Stimulated activated CD4-positive, alpha-beta T cell treated with anti-CD3 and anti-CD28 coated beads, TNF-alpha, amount 100 ng/mL, for 4 hours (primary cell): ENCODE results near the gene ZNF723.
"Not testable (repeated sequence)": the region's sequence is repeated elsewhere in the genome, so short reads cannot be mapped to it uniquely, and the experiment has no call there.

ENCODE experiments used
- DNase-seq, 3 experiments: peaks; one replicate each; pipeline ENCODE4 v3.0.0-alpha.2; 2020; ENCODE audit warnings: low read depth in 3 of 3

ZNF723 gene

DNA sequence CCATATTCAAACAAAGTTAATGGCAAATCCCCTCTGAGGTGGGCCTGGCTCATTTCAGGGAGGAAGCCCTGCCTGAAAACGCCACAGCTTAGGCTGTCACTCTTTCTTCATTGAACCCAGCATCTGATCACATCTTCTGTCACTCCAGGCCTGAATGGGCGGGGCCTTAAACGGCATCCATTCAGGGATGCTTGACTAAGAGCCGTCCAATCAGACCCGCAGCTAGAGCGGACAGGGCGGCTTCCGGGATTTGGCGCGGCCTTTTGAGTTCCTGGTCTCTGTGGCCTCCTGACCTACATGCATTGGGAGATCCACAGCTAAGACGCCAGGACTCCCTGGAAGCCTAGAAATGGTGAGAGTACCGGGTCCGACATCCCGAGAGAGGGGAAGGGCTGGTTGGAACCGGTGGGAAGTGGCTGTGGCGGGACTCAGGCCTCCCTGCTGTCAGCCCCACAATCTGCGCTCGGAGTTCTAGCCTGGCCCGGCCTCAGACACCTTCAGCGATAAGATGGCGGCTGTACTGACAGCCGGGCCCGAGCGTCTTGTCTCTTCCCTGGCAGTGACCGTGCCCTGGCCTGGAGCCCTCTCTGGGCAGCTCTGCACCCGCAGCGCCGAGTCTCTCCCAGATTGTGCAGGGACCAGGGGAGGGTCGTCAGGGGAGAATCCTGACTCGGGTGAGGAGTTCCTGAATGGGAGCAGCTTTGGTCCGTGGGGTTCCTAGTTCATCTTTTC is at the start of gene ZNF723:
TSS of gene ZNF723 (plus strand) at position 261 of the 732 bp plus-strand sequence. CDS start at position 350, 89 bp downstream.
- no peak for DNase-seq

DNA sequence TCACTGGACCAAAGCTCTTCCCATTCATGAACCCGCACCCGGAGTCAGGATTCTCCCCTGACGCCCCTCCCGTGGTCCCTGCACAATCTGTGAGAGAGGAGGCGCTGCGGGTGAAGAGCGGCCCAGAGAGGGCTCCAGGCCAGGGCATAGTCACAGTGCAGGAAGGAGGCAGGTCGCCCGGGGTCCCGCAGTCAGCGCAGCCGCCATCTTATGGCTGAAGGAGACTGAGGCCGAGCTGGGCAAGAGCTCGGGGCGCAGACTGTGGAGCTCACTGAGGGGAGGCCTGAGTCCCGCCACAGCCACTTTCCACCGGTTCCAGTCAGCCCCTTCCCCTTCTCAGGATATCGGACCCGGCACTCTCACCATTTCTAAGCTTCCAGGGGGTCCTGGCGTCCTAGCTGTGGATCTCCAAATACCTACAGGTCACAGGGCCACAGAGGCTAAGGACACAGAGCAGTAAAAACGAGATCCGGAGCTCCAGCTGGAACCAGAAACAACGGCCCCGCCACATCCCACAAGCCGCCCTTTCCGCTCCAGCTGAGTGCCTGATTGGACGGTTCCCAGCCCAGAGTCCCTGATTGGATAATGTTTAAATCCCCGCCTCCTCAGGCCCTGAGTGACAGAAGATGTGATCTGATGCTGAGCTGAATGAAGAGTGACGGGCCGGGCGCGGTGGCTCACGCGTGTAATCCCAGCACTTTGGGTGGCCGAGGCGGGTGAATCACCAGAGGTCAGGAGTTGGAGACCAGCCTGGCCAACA is 48.3 kb upstream of the ZNF723 start, which contains the start of gene ZNF99:
TSS of gene ZNF99 (minus strand) at position 501 of the 760 bp plus-strand sequence. CDS start at position 366, 135 bp downstream.
- no peak for DNase-seq

DNA sequence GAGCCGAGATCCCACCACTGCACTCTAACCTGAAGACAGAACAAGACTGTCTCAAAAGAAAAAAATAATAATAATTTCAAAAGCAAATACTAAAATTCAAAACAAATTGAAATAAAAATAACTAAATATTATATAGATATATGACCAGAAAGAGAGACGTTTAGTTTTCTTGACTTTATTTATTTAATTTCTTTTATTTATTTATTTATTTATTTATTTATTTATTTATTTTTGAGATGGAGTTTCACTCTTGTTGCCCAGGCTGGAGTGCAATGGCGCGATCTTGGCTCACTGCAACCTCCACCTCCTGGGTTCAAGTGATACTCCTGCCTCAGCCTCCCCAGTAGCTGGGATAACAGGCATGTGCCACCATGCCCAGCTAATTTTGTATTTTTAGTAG is 39.2 kb upstream of the ZNF723 start:
- DNase-seq, result not testable (repeated sequence)

DNA sequence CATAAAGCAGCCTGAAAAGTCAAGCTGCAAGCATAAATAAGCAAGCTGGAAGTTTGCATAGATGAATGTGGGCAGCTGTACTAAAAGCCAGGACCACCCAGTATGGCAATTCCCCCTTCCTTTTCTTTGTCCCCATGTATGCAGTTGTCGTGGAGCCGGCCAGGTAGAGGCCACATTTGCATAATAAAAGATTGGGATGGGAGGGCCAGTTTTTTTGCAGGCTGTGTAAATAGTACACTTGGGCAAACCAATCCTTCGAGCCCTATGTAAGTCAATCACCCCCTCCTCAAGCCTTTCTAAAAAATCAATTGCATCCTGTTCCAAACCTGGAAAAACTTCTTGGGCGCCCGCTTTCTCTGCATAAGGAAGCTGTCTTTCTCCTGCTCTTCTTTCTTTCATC is 35.1 kb upstream of the ZNF723 start:
- DNase-seq, result no peak

DNA sequence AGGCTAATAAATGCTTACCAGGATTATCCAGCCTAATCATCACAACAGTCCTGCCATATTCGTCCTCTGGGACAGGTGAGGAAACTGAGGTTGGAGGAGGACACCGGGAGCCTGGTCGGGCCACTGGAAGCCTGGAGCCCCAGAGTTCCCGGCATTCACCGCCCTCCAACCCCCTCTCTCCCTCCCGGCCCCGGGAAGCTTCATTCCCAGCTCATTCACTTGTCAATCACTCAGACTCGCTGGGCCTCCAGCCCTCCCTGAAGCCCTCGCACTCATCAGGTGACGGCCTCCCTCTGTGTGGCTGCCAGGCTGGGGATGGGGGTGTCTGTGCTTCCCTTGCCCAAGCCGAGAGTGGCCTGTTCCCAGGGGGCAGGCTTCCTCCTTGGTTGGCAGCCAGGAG is 25.7 kb upstream of the ZNF723 start:
- DNase-seq, result no peak

DNA sequence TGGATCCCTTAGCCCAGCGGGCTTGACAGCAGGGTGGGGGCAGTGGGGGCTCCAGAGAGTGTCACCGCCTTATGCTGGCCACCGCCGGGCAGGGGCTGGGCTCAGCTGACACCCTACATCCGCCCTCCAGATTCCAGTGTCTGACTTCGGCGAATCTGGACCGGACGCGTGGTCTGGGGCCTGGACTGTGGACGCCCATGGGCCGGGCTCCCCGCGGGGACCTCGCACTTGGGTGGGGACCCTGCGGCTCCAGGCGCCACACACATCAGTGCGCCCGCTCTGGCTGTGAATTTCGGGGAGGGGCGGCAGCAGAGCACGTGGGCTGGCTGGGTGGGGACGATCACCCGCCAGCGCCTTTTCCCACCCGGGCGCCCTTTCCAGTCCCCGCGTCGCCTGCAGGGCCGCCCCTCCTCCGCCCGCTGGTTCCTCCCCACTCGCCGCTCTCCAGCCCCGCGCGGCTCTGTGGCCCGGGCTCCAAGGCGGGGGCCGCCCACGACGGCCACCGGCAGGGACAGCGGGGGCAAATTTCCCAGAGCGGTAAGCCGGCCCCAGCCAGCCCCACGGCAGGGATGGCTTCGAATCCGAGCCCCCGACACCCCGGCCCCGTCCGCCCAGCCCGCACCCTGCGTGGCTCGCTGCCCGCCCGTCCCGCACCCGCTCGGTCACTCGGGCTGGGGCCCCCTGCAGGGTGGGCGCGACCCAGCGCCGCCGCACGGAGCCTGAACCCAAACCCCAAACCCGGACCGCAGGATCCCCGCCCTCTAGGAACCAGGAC is 24.8 kb upstream of the ZNF723 start:
- no peak for DNase-seq

DNA sequence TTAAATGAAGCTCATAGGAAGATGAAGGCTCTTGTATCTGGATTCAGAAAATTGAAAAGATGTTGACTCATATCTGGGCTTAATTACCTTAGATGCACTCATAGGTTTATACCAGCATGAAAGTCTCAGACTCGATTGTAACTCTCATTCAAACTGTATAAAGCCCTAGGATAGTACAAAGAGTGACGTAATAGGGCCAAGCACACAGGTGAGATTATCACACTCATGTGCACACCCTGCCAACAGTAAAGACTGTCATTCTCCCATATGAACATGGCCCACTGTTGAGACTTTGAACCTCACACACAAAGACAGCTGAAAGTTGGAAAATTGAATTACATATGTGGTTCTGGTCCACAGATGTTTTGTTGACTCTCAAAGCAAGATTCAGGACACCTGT is 18.0 kb upstream of the ZNF723 start:
- DNase-seq, result no peak

DNA sequence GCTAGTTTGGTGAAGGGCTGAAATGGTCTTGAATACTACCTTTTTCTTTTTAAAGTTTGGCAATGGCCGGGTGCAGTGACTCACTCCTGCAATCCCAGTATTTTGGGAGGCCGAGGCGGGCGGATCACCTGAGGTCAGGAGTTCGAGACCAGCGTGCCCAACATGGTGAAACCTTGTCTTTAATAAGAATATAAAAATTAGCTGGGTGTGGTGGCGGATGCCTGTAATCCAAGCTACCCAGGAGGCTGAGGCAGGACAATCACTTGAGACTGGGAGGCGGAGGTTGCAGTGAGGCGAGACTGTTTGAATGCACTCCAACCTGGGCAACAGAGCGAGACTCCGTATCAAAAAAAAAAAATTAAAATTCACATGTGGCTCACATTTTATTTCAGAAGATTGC is 880 bp upstream of the ZNF723 start:
- DNase-seq, result no peak

DNA sequence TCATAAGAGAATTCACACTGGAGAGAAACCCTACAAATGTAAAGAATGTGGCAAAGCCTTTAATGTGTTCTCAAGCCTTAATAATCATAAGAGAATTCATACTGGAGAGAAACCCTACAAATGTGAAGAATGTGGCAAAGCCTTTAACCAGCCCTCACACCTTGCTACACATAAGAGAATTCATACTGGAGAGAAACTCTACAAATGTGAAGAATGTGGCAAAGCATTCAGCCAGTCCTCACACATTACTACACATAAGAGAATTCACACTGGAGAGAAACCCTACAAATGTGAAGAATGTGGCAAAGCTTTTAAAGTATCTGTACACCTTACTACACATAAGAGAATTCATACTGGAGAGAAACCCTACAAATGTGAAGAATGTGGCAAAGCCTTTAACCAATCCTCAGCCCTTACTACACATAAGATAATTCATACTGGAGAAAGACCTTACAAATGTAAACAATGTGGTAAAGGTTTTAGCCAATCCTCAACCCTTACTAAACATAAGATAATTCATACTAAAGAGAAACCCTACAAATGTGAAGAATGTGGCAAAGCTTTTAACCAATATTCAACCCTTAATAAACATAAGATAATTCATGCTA is 25.7 kb downstream of the ZNF723 start:
- not testable (repeated sequence) for DNase-seq

DNA sequence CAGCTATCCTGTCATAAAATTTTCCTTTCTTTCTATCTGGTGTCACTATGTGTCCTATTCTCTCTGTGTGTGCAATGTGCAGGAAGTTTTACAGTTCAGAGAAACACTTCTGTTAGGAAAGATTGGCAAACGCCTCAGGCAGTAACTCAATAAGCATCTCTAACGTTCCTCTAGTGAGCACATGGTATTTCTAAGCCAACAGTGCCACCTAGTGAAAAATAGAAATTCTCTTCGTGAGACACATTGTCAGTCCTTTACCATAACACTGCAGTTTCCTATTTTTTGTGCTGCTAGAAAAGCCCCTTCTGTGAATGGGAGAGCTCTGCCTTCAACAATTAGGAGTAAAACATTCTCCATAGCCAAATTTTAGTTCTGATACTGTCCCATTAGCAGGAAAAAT is 50.7 kb downstream of the ZNF723 start:
- DNase-seq, result no peak

DNA sequence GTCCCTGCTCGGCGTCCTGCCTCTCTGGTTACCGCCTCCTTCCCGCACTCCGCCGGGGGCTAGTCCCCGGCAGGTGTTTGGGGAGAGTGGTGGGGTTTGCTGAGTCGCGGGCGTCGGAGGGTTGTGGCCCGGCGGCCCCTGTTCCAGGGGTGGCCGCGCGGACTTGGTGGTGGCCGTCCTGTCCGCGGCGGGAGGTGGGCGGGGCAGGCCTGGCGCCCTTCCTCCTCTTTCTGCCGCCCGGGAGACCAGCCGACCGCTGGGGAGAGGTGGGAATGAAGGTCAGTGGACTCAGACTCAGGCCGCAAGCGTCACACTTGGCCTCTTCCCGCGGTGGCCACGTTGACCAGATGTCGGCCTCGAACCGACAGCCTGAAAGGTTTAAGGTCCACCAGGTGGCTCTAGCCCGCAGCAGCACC is 61.8 kb downstream of the ZNF723 start:
- DNase-seq, result no peak

DNA sequence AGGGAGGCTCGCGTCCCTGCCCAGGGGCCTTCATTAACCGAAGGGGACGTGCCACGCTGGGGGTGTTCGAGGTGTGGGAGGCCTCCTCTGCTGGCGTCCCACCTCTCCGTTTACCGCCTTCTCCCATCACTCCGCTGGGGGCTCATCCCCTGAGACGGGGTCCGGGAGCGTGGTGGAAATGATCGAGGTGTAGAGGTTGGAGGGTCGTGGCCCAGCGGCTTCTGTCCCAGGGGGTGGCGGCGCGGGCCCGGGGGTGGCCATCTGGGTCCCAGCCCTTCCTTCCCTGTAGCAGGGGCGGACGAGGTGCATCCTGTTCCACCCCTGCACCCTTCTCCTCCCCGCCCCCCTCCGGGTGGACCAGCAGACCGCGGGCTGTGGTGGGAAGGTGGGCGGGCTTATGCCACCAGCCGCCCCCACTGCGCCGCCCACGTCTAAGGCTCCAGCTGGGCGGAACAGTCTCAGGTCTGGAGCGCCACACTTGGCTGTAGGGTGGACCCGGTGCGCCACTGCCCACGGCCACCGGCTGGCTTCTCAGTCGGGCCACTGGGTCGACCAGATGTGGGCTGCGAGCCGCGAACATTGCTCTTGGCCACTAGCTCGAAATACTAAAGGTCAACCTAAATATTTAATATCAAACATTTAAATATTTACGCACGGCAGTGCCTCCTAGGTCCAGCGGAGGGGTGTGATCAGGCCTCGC is 69.5 kb downstream of the ZNF723 start:
- DNase-seq, result no peak
